ENCODE measurements around the gene ERBB2. TPM values are rescaled to one million over a fixed set of nuclear protein-coding genes. Genes with fewer than 3 reads are reported as not detected.
"Not testable (repeated sequence)": the region's sequence is repeated elsewhere in the genome, so short reads cannot be mapped to it uniquely, and the experiment has no call there.

ERBB2 gene
- total and polyA plus RNA-seq, 2 of the 8 experiments (the other 6 are each of a cell fraction or from before 2014, with no cell fraction given): 183 to 394 TPM

DNA sequence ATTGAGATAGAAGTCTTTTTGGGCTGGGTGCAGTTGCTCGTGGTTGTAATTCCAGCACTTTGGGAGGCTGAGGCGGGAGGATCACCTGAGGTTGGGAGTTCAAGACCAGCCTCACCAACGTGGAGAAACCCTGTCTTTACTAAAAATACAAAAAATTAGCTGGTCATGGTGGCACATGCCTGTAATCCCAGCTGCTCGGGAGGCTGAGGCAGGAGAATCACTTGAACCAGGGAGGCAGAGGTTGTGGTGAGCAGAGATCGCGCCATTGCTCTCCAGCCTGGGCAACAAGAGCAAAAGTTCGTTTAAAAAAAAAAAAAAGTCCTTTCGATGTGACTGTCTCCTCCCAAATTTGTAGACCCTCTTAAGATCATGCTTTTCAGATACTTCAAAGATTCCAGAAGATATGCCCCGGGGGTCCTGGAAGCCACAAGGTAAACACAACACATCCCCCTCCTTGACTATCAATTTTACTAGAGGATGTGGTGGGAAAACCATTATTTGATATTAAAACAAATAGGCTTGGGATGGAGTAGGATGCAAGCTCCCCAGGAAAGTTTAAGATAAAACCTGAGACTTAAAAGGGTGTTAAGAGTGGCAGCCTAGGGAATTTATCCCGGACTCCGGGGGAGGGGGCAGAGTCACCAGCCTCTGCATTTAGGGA lies 577 bp upstream of the ERBB2 start:
- Histone ChIP-seq H4K91ac (replicated peaks; ENCODE audit: insufficient read length, low read length) (peak overlapping the region; percentile 67), H3K23me2 (ENCODE audit: low read depth, low read length) (peaks cover 13% of the 10 kb centered on the region), H3K4me1 (replicated peaks in 1 of 4; ENCODE audit: control insufficient read depth in 3 of 4, insufficient read depth in 4 of 4, low read length in 3 of 4) (peaks cover 25 to 48% (median 34%) of the 10 kb centered on the region in 4 experiments), H4K5ac (ENCODE audit: insufficient read length, low read depth, low read length) (peak overlapping the region; percentile 60), H3K4me2 (ENCODE audit: insufficient read depth in 1 of 2, low read depth in 2 of 2, low read length in 2 of 2) (peak overlapping the region; percentile 88 to 94), H2BK5ac (ENCODE audit: low read depth, low read length) (peak overlapping the region; percentile 37; the same call in 1 of the 2 replicates), H3K27ac (ENCODE audit: low read depth, low read length) (0 out of 2 replicates have a peak overlapping the region, but pooled peaks have one; percentile 68), H3K56ac (replicated peaks; ENCODE audit: insufficient read length, low read depth, low read length) (peak overlapping the region; percentile 5), H3K79me2 (ENCODE audit: control insufficient read depth in 1 of 2, insufficient read depth in 2 of 2, low read length in 2 of 2) (peaks cover 34 to 63% of the 10 kb centered on the region in 2 experiments), H4K20me1 (replicated peaks in 1 of 2; ENCODE audit: control insufficient read depth in 1 of 2, insufficient read depth in 2 of 2, low read length in 2 of 2) (peaks cover 8 to 10% of the 10 kb centered on the region in 2 experiments), H3K9ac (replicated peaks in 1 of 4; ENCODE audit: extremely low read depth in 1 of 4, low read depth in 3 of 4, low read length in 3 of 4) (peak overlapping the region in 3 of 4 experiments; percentile 55 to 74 (median 70); a peak in 3 of 7 replicates), H3K4me3 (ENCODE audit: extremely low read depth in 1 of 4, insufficient read depth in 2 of 4, low read depth in 3 of 4, low read length in 4 of 4) (peak overlapping the region; percentile 78 to 98 (median 89))
- ChIA-PET POLR2A (ENCODE audit: partially characterized antibody) (interaction anchor here (0.8 to 38.1 kb wide), 14 partner anchors 16 to 103 kb away, joined by 3 to 708 read pairs (median 4); partner anchors contain the start of genes MIEN1, PGAP3, PNMT and STARD3), CTCF (ENCODE audit: partially characterized antibody) (interaction anchor here (0.7 to 52.4 kb wide), 14 partner anchors 9 to 124 kb away, joined by 3 to 1885 read pairs (median 4); partner anchors contain the start of genes MIEN1, PGAP3, PNMT and PPP1R1B)
- not testable (repeated sequence) for FAIRE-seq; H3K18ac ChIP-seq (ENCODE audit: extremely low read depth, low read length); H2AFZ ChIP-seq (ENCODE audit: low read length); H3K27me3 ChIP-seq (replicated peaks in 1 of 4; ENCODE audit: control insufficient read depth in 3 of 4, extremely low read depth in 1 of 4, insufficient read depth in 3 of 4, low read length in 3 of 4); H3K79me1 ChIP-seq (ENCODE audit: low read depth, low read length); H3K4ac ChIP-seq (replicated peaks; ENCODE audit: insufficient read length, low read depth, low read length); H2BK20ac ChIP-seq (ENCODE audit: low read length); DNase-seq (ENCODE audit: low read depth in 1 of 2, low spot score in 2 of 2); H3K36me3 ChIP-seq (ENCODE audit: control insufficient read depth in 2 of 4, insufficient read depth in 4 of 4, low read length in 3 of 4); H3K9me3 ChIP-seq (ENCODE audit: insufficient read depth in 2 of 2, low read depth in 1 of 2, low read length in 1 of 2); H2BK15ac ChIP-seq (ENCODE audit: low read length); H2BK120ac ChIP-seq (replicated peaks; ENCODE audit: low read depth, low read length); H3K23ac ChIP-seq (ENCODE audit: insufficient read length); H2BK12ac ChIP-seq (ENCODE audit: low read depth, low read length); H3K14ac ChIP-seq (ENCODE audit: insufficient read length); H4K8ac ChIP-seq (ENCODE audit: extremely low read depth, insufficient read depth, low read length); H2AK5ac ChIP-seq (ENCODE audit: low read depth, low read length)
- WGBS, 2 experiments (ENCODE audit: extremely low coverage in 1 of 2, insufficient coverage in 1 of 2, insufficient read length in 1 of 2, insufficient replicate concordance in 2 of 2, low coverage in 1 of 2, low lambda C conversion rate in 2 of 2, missing lambda C conversion rate in 1 of 2): 52% methylated on average over 11 of the region's 11 CpGs; no CpG with 5 or more reads in 1 of the 2 experiments
